GM18951 (cell line): Measurements from ENCODE around the gene UNC5CL.

Experiments
- POLR2A ChIP-seq: IDR thresholded peaks from 4 replicates; pipeline ENCODE4 v1.6.1; 2011; ENCODE audit warnings: mild to moderate bottlenecking; ENCODE audit not compliant: insufficient read length, insufficient read depth; ENCODE audit errors: extremely low read depth
- in situ Hi-C: fragments of 300-500 bp; cut with MboI; formaldehyde crosslinking; loops from one replicate; pipeline ENCODE4 v1.12.0; 2022; ENCODE audit warnings: low sequenced_read_pairs, mixed read lengths, inconsistent platforms; ENCODE audit not compliant: unreplicated experiment

Gene UNC5CL

GRCh38 chr6:41039060-41039998 lies at the start of gene UNC5CL:
UNC5CL (minus strand) TSS chr6:41039221; CDS start chr6:41035074, 4,147 bp downstream.
- TF ChIP-seq POLR2A: no peak

GRCh38 chr6:41088451-41088850 lies 49.4 kb upstream of the UNC5CL start:
- in situ Hi-C loops: no loop called here
- no peak for TF ChIP-seq POLR2A

More at GRCh38 chr6:41039060-41039998, at the start of gene UNC5CL:
- in situ Hi-C loops: no loop called here

GRCh38 chr6:41085182-41085581 lies 46.2 kb upstream of the UNC5CL start:
- no peak for TF ChIP-seq POLR2A
- in situ Hi-C loops: no loop called here

- no peak for TF ChIP-seq POLR2A
- in situ Hi-C loops: no loop called here
Measured at GRCh38 chr6:41083072-41083471, 44.1 kb upstream of the UNC5CL start.

- in situ Hi-C loops: no loop called here
- TF ChIP-seq POLR2A: no peak
Measured at GRCh38 chr6:41080621-41081020, 41.6 kb upstream of the UNC5CL start.

- no peak for TF ChIP-seq POLR2A
- in situ Hi-C loops: no loop called here
Measured at GRCh38 chr6:41079080-41079479, 40.1 kb upstream of the UNC5CL start.

GRCh38 chr6:41078101-41078500 lies 39.1 kb upstream of the UNC5CL start:
- no peak for TF ChIP-seq POLR2A
- in situ Hi-C loops: no loop called here

- in situ Hi-C loops: no loop called here
- TF ChIP-seq POLR2A: no peak
Measured at GRCh38 chr6:41077536-41077935, 38.5 kb upstream of the UNC5CL start.

GRCh38 chr6:41075651-41076626 lies 36.9 kb upstream of the UNC5CL start:
- in situ Hi-C loops: no loop called here
- TF ChIP-seq POLR2A: no peak

- TF ChIP-seq POLR2A: no peak
- in situ Hi-C loops: no loop called here
Measured at GRCh38 chr6:41074692-41075436, 35.8 kb upstream of the UNC5CL start.

GRCh38 chr6:41073968-41074691 lies 35.1 kb upstream of the UNC5CL start:
- no peak for TF ChIP-seq POLR2A
- in situ Hi-C loops: no loop called here

GRCh38 chr6:41073203-41073967 lies 34.4 kb upstream of the UNC5CL start:
- in situ Hi-C loops: no loop called here
- TF ChIP-seq POLR2A: peak; percentile 90

GRCh38 chr6:41072836-41073202 lies 33.8 kb upstream of the UNC5CL start, which contains the start of gene NFYA:
NFYA (plus strand) TSS chr6:41072974; CDS start chr6:41079090, 6,116 bp downstream.
- TF ChIP-seq POLR2A: no peak
- in situ Hi-C loops: no loop called here
